GM12878 (cell line): ENCODE data around the gene NCAN. TPM values are rescaled to one million over a fixed set of nuclear protein-coding genes. Genes with fewer than 3 reads are reported as not detected.

Experiments
- ATAC-seq: fragments of 200-7000 bp; cut with Tn5 transposase; 3 replicates; pipeline ENCODE4 v1.9.1; 2020; ENCODE audit warnings: mild to moderate bottlenecking, moderate library complexity
- BruUV-seq: library from RNA; stranded (reverse); fragments of 400-500 nt; replicated peaks from 2 replicates; lab custom pipeline; 2021; lab: Mats Ljungman, UMichigan
- CTCF ChIA-PET: fragments of 300-600 bp; sonication (Branson Sonifier 250); formaldehyde crosslinking; extraction: SDS; loops from one replicate; lab custom pipeline; 2021; ENCODE audit warnings: inconsistent platforms; lab: Yijun Ruan, JAX
- POLR2A ChIA-PET: fragments of 350-600 bp; formaldehyde crosslinking; extraction: SDS; loops from one replicate; lab custom pipeline; 2021; ENCODE audit warnings: inconsistent platforms; lab: Charles Lee
- RAD21 ChIA-PET: fragments of 300-600 bp; sonication (Branson Sonifier 250); formaldehyde crosslinking; loops from one replicate; lab custom pipeline; 2023; ENCODE audit warnings: antibody characterized with exemption; ENCODE audit not compliant: unreplicated experiment; lab: Charles Lee
- SMC1A ChIA-PET: fragments of 300-600 bp; sonication (Branson Sonifier 250); formaldehyde crosslinking; loops from one replicate; lab custom pipeline; 2023; ENCODE audit not compliant: unreplicated experiment, uncharacterized antibody; lab: Charles Lee
- DNase-seq: peaks from one replicate; pipeline ENCODE4 v3.0.0-alpha.2; 2011; ENCODE audit warnings: low read depth, low spot score
- FAIRE-seq: peaks from 3 replicates; lab custom pipeline; 2011; peaks lifted over from hg19 to GRCh38; lab: Jason Lieb, UNC
- H2AFZ ChIP-seq: 2 replicates; pipeline ENCODE4 v1.6.0; 2011; ENCODE audit warnings: low read depth, low read length, control low read depth; ENCODE audit not compliant: control insufficient read depth
- H3K27ac ChIP-seq: 2 replicates; pipeline ENCODE4 v1.5.1; 2011; ENCODE audit warnings: control low read depth; ENCODE audit not compliant: control insufficient read depth, insufficient read depth
- H3K27me3 ChIP-seq, 2 experiments: replicated peaks in 1 of 2; 2 replicates each; pipeline versions ENCODE4 v1.6.0 to v1.6.1; 2011; ENCODE audit warnings: low read length in 1 of 2; ENCODE audit not compliant: control insufficient read depth in 2 of 2, insufficient read depth in 2 of 2
- H3K36me3 ChIP-seq, 2 experiments: 2 replicates each; pipeline ENCODE4 v1.5.1; 2011; ENCODE audit warnings: low read length in 1 of 2; ENCODE audit not compliant: control insufficient read depth in 2 of 2, insufficient read depth in 2 of 2
- H3K4me1 ChIP-seq: 2 replicates; pipeline ENCODE4 v1.6.1; 2011; ENCODE audit warnings: mild to moderate bottlenecking, low read length, moderate library complexity, mixed read lengths; ENCODE audit not compliant: control insufficient read depth, insufficient read depth
- H3K4me2 ChIP-seq: 2 replicates; pipeline ENCODE4 v1.6.0; 2011; ENCODE audit warnings: control low read depth; ENCODE audit not compliant: control insufficient read depth, insufficient read depth
- H3K4me3 ChIP-seq: fragments of 200-600 bp; sonication (generic); 2 replicates; pipeline ENCODE4 v1.5.1; 2016
- H3K79me2 ChIP-seq: 2 replicates; pipeline ENCODE4 v1.6.0; 2011; ENCODE audit warnings: low read length; ENCODE audit not compliant: control insufficient read depth, insufficient read depth
- H3K9ac ChIP-seq: 2 replicates; pipeline ENCODE4 v1.8.0; 2011; ENCODE audit warnings: low read length, control low read depth, mixed read lengths; ENCODE audit not compliant: control insufficient read depth, insufficient read depth
- H3K9me3 ChIP-seq: replicated peaks from 3 replicates; pipeline ENCODE4 v1.5.1; 2011; ENCODE audit warnings: mild to moderate bottlenecking, low read length; ENCODE audit not compliant: control insufficient read depth, insufficient read depth
- H4K20me1 ChIP-seq: 2 replicates; pipeline ENCODE4 v1.6.0; 2011; ENCODE audit not compliant: control insufficient read depth, insufficient read depth
- CBX3 ChIP-seq: fragments of 200-600 bp; sonication (generic); IDR thresholded peaks from 2 replicates; pipeline ENCODE4 v1.6.1; 2016; ENCODE audit warnings: low read depth, borderline replicate concordance
- CEBPB ChIP-seq, 2 experiments: fragments of 150-350 bp in 1 of 2; IDR thresholded peaks; 2 replicates each; pipeline ENCODE4 v1.6.1; 2012 to 2014; ENCODE audit warnings: low read depth in 2 of 2, low read length in 2 of 2, borderline replicate concordance in 1 of 2, inconsistent platforms in 1 of 2
- HCFC1 ChIP-seq: fragments of 150-350 bp; IDR thresholded peaks from 2 replicates; pipeline ENCODE4 v1.6.1; 2014; ENCODE audit warnings: low read length
- PAX5 ChIP-seq: IDR thresholded peaks from 2 replicates; pipeline ENCODE4 v1.6.1; 2011; ENCODE audit warnings: low read depth, low read length, borderline replicate concordance
- RAD51 ChIP-seq: fragments of 450-650 bp; IDR thresholded peaks from 2 replicates; pipeline ENCODE4 v1.6.1; 2016; ENCODE audit warnings: moderate library complexity, mild to moderate bottlenecking, inconsistent platforms
- SIN3A ChIP-seq: IDR thresholded peaks from 2 replicates; pipeline ENCODE4 v1.6.1; 2012; ENCODE audit warnings: low read depth, low read length, improper control_type of control experiment
- SKIL ChIP-seq: fragments of 450-650 bp; IDR thresholded peaks from 2 replicates; pipeline ENCODE4 v1.6.1; 2017; ENCODE audit warnings: mild to moderate bottlenecking, low read depth, inconsistent platforms; ENCODE audit not compliant: poor library complexity, severe bottlenecking
- STAT1 ChIP-seq: fragments of 450-650 bp; conservative IDR thresholded peaks from 2 replicates; pipeline ENCODE4 v1.6.1; 2014; ENCODE audit warnings: antibody characterized with exemption, mild to moderate bottlenecking
- TCF12 ChIP-seq: IDR thresholded peaks from 2 replicates; pipeline ENCODE4 v1.6.1; 2011; ENCODE audit warnings: low read depth, mild to moderate bottlenecking, low read length
- WGBS: methylation state at CpG from one replicate; pipeline ENCODE4 v1.1.6; 2016; ENCODE audit warnings: low lambda C conversion rate; ENCODE audit not compliant: insufficient replicate concordance, insufficient coverage; ENCODE audit errors: missing lambda C conversion rate; 5-methylcytosine and 5-hydroxymethylcytosine counted together
- in situ Hi-C: fragments of 300-500 bp; cut with MboI; formaldehyde crosslinking; loops from 9 replicates; pipeline ENCODE4 v1.14.3; 2018; ENCODE audit warnings: mixed read lengths
- intact Hi-C: fragments of 100-400 bp; cut with micrococcal nuclease; formaldehyde crosslinking; loops from one replicate; pipeline ENCODE4 v1.14.2; 2022; ENCODE audit not compliant: unreplicated experiment
- polyA plus RNA-seq, 11 experiments: library from polyadenylated mRNA; depleted of rRNA in 4 of 11; unstranded in 6 of 11; stranded (reverse) in 5 of 11; fragments of >200 nt; fragmentation: Nextera tagmentation in 4 of 11; fragmentation: Illumina TruSeq in 1 of 11; extraction: Ambion mirVana in 4 of 11; extraction: Trizol in 1 of 11; gene quantifications; 1 replicate in 1 of 11; 2 replicates in 10 of 11; pipeline versions ENCODE4 v1.2.1 to v1.2.3, GENCODE V29; 2011 to 2016; ENCODE audit warnings: inconsistent platforms in 2 of 11, missing spikeins in 2 of 11, low read depth in 1 of 11
- total RNA-seq, 4 experiments: library from RNA; depleted of rRNA in 3 of 4; stranded (reverse); fragments of >200 nt in 3 of 4; fragmentation: Illumina TruSeq in 1 of 4; extraction: Trizol in 1 of 4; gene quantifications; 2 replicates each; pipeline versions ENCODE4 v1.2.1 to v1.2.3, GENCODE V29; 2013 to 2021
- TF ChIP-seq, protein P1 (sequence below): IDR thresholded peaks from 2 replicates; pipeline ENCODE4 v1.6.1; 2011; ENCODE audit warnings: borderline replicate concordance, low read depth, mild to moderate bottlenecking, moderate library complexity, low read length; ENCODE audit not compliant: insufficient read depth, poor library complexity, severe bottlenecking

The NCAN gene
- total and polyA plus RNA-seq, 10 of the 15 experiments (the other 5 are each of a cell fraction or from before 2014, with no cell fraction given), result 0.02 to 0.34 (median 0.12) TPM; not detected in 1

- H3K4me1 ChIP-seq, result peaks cover 4% of the 10 kb centered on the region
- in situ Hi-C loops, result no loop called here
- ATAC-seq (no peak), FAIRE-seq (no peak), DNase-seq (no peak)
- no peak overlapping the region for H3K27ac ChIP-seq
- no TSS peak for BruUV-seq
- intact Hi-C loops, result no loop called here
- H3K9me3 ChIP-seq, result no peaks in the 10 kb centered on the region
- no peaks in the 10 kb centered on the region for H3K27me3 ChIP-seq
- H4K20me1 ChIP-seq, result no peaks in the 10 kb centered on the region
- no peaks in the 10 kb centered on the region for H3K79me2 ChIP-seq
- no peak overlapping the region for H3K4me3 ChIP-seq
- POLR2A ChIA-PET, result no interaction called here
- H3K36me3 ChIP-seq, result no peaks in the 10 kb centered on the region
- H3K4me2 ChIP-seq, result no peak overlapping the region
- SMC1A ChIA-PET, result interaction anchor here (0.9 kb wide), 1 partner anchor 9 kb away, joined by 4 read pairs; no protein-coding TSS in a partner anchor
- 69% methylated on average over 5 of the region's 5 CpGs for WGBS
- CTCF ChIA-PET, result interaction anchor here (1.2 to 2.2 kb wide), 3 partner anchors 52 to 265 kb away, joined by 4 to 9 read pairs (median 7); no protein-coding TSS in a partner anchor
- no peak overlapping the region for H3K9ac ChIP-seq
- H2AFZ ChIP-seq, result no peak overlapping the region
- TF ChIP-seq STAT1 (no peak), HCFC1 (no peak), SIN3A (no peak), TCF12 (no peak), RAD51 (no peak), CEBPB (IDR thresholded peaks at IDR 0.05; ENCODE audit: borderline replicate concordance in 1 of 2, low read depth in 2 of 2, low read length in 2 of 2) (no peak), SKIL (no peak), PAX5 (no peak), CBX3 (no peak)
- TF ChIP-seq, protein P1, sequence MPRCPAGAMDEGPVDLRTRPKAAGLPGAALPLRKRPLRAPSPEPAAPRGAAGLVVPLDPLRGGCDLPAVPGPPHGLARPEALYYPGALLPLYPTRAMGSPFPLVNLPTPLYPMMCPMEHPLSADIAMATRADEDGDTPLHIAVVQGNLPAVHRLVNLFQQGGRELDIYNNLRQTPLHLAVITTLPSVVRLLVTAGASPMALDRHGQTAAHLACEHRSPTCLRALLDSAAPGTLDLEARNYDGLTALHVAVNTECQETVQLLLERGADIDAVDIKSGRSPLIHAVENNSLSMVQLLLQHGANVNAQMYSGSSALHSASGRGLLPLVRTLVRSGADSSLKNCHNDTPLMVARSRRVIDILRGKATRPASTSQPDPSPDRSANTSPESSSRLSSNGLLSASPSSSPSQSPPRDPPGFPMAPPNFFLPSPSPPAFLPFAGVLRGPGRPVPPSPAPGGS, result no peak
- TF ChIP-seq, all 136 proteins: peak for 0
- RAD21 ChIA-PET, result no interaction called here
Measured at GRCh38 chr19:19226204-19226603, 14.4 kb downstream of the NCAN start.
